IPS-NIHi11 (cell line): ENCODE measurements around the gene LARGE1.
A peak's percentile ranks its signal among the peaks of the same experiment; 100 is the strongest.

Experiments
- DNase-seq: peaks from one replicate; pipeline ENCODE4 v3.0.0; 2012; ENCODE audit warnings: mixed read lengths, low spot score

The LARGE1 gene

GRCh38 chr22:33720166-33720878, 200.0 kb downstream of the LARGE1 start:
- DNase-seq, result no peak

GRCh38 chr22:33717694-33718396, 202.4 kb downstream of the LARGE1 start:
- no peak for DNase-seq

- DNase-seq, result no peak
Observed at GRCh38 chr22:33715237-33715985, 204.9 kb downstream of the LARGE1 start.

GRCh38 chr22:33710326-33710725, 209.9 kb downstream of the LARGE1 start:
- no peak for DNase-seq

- no peak for DNase-seq
Observed at GRCh38 chr22:33707581-33707980, 212.7 kb downstream of the LARGE1 start.

- DNase-seq, result peak; percentile 43
Observed at GRCh38 chr22:33706100-33706499, 214.2 kb downstream of the LARGE1 start.

- no peak for DNase-seq
Observed at GRCh38 chr22:33699176-33699575, 221.1 kb downstream of the LARGE1 start.

- DNase-seq, result no peak
Observed at GRCh38 chr22:33697640-33698039, 222.6 kb downstream of the LARGE1 start.

GRCh38 chr22:33691057-33691630, 229.1 kb downstream of the LARGE1 start:
- DNase-seq, result no peak

GRCh38 chr22:33688903-33689302, 231.4 kb downstream of the LARGE1 start:
- no peak for DNase-seq

- DNase-seq, result no peak
Observed at GRCh38 chr22:33687464-33687863, 232.8 kb downstream of the LARGE1 start.

- no peak for DNase-seq
Observed at GRCh38 chr22:33684087-33684486, 236.2 kb downstream of the LARGE1 start.

- DNase-seq, result no peak
Observed at GRCh38 chr22:33682927-33683326, 237.3 kb downstream of the LARGE1 start.

- DNase-seq, result no peak
Observed at GRCh38 chr22:33680632-33681031, 239.6 kb downstream of the LARGE1 start.

- no peak for DNase-seq
Observed at GRCh38 chr22:33678523-33678922, 241.8 kb downstream of the LARGE1 start.

- DNase-seq, result no peak
Observed at GRCh38 chr22:33677536-33677935, 242.7 kb downstream of the LARGE1 start.

- DNase-seq, result no peak
Observed at GRCh38 chr22:33674357-33674756, 245.9 kb downstream of the LARGE1 start.

GRCh38 chr22:33669746-33670145, 250.5 kb downstream of the LARGE1 start:
- no peak for DNase-seq

GRCh38 chr22:33666961-33667619, 253.2 kb downstream of the LARGE1 start:
- no peak for DNase-seq

GRCh38 chr22:33666279-33666960, 253.9 kb downstream of the LARGE1 start:
- DNase-seq, result peak; percentile 18

- DNase-seq, result no peak
Observed at GRCh38 chr22:33659448-33659847, 260.8 kb downstream of the LARGE1 start.
